Stimulated activated CD8-positive, alpha-beta memory T cell treated with anti-CD3 and anti-CD28 coated beads, Interleukin-4, amount 100 ng/mL, for 1 hour (primary cell): ENCODE data around the gene EBF4.
A peak's percentile ranks its signal among the peaks of the same experiment; 100 is the strongest.

Source experiments
- DNase-seq, 2 donors: peaks; one replicate each; pipeline ENCODE4 v3.0.0-alpha.2; 2020; ENCODE audit warnings: low read depth in 2 of 2, low spot score in 1 of 2

Gene EBF4

DNA sequence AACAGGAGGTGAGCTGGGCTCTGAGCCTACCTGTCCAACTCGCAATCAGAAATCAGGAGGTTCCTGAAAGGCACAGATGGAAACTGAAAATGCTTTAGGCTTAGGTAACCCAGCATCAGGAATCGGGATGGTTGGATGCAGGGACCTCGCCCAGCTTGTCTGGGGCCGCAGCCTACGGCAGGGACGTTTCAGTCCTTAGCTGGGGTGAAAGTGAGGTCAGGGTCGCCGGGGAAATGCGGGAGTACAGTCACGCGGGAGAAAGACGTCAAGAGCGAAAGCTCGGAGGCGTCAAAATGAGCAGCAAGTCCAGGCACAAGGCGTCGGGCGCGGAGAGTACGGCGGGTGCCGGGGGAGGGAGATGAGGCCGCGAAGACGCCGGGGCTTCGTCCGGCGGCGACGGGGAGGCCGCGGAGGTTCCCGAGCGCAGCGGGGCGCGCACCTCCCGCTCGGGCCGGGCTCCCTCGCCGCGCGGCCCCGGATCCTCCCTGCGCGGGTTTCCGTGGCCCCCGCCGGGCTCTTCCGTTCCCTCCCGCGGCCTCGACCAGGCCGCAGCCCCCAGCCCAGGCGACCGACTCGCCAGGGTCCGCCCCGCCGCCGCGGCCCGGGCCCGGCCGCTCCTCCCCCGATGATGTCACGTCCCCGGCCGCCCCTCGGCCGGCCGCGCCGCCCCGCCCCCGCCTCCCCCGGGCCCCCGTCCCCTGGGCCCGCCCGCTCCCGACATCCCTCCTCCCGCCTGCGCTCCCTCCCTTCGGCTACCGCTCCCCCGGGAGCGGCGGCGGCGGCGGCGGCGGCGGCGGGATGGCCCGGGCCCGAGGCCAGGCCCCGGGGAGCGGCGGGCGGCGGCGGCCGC, at the start of gene EBF4:
TSS of gene EBF4 (plus strand) at position 745 of the 850 bp plus-strand sequence. CDS start 866 bp downstream, outside the sequence.
- no peak for DNase-seq

DNA sequence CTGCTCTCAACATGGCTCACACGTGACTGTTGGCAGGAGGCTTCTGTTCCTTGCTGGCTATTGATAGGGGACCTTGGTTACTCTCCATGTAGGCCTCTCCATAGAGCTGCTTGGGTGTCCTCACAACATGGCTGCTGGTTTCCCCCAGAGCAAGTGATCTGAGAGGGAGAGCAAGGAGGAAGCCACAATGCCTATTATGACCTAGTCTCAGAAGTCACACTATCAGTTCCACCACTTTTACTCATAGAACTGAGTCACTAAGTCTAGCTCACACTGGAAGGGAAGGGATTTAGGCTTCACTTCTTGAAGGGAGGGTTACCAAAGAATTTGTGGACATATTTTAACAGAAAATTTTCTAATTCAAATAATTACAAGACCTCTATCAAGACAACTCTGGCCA, 48.9 kb upstream of the EBF4 start:
- no peak for DNase-seq

DNA sequence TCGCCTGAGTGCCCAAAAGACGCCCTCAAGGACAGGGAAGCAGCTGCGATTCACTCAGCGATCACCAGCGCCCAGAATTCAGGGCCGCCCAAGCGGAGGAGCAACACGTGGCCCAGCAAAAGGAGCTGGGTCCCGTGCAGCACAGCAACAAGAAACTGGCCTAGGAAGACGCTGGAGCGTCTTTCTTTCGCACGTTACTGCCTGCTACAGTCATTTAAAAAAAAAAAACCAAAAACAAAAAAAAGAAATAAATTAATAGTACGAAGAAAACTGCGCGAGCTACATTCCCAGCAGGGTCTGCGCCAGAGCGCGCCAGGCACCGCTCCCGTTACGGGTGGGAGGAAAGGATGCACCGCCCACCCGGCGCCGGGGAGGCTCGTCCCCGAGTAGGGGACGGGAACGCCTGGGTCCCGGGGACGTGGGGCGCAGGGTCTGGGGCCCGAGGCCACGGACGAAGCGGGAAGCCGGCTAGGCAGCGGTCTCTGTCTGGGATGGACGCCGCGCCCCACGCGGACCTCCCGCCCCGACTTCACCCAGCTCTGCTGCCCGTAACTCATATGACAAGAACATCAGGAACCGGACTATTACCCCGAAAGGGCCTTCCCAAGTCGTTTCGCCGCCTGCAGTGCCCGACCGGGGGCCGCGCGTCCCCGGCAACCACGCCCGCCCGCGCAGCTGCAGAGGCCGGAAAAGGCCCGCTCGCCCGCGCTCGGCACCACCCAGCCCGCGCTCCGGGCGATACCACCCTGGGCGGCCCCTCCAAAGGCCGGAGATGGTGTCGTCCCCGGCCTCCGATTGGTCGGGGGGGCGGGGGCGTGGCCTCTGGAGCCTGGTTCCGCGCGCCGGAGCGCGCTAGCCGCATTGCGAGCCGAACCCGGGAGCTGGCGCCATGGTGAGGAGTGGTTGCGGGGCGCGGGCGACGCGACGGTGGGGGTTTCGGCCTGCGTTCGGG, 40.5 kb upstream of the EBF4 start, which contains the start of gene NOP56:
TSS of gene NOP56 (plus strand) at position 861 of the 952 bp plus-strand sequence. CDS start at position 890, 29 bp downstream.
- peak; percentile 78 to 88 for DNase-seq

DNA sequence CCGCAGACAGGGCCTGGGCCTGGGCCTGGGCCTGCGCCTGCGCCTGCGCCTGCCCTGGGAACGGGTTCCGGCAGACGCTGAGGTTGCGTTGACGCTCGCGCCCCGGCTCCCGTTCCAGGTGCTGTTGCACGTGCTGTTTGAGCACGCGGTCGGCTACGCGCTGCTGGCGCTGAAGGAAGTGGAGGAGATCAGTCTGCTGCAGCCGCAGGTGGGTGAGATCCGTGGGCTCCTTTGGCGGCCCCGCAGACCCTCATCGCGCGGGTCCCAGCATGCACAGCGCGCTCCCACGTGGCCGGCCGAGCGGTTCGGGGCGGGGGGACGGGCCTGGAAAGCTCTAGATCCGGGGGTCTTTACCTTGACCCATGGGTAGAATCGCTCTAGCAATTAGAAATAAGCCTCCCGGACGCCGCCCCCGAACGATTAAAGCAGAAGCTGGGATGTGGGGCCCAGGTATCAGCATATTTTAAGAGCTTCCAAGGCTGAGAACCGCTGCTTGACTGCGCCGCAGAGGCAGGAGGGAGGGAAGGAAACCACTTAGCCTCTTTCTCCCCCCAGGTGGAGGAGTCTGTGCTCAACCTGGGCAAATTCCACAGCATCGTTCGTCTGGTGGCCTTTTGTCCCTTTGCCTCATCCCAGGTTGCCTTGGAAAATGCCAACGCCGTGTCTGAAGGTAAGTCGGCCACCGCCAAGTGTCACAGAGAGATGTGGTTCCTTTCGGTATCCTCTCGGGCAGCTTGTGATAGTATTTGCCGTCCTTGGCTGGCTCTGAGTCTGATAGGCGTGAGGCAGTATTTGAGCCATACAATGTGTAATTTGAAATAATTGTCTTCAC, 39.6 kb upstream of the EBF4 start:
- DNase-seq: peak in 1 of 2 donors; percentile 17

DNA sequence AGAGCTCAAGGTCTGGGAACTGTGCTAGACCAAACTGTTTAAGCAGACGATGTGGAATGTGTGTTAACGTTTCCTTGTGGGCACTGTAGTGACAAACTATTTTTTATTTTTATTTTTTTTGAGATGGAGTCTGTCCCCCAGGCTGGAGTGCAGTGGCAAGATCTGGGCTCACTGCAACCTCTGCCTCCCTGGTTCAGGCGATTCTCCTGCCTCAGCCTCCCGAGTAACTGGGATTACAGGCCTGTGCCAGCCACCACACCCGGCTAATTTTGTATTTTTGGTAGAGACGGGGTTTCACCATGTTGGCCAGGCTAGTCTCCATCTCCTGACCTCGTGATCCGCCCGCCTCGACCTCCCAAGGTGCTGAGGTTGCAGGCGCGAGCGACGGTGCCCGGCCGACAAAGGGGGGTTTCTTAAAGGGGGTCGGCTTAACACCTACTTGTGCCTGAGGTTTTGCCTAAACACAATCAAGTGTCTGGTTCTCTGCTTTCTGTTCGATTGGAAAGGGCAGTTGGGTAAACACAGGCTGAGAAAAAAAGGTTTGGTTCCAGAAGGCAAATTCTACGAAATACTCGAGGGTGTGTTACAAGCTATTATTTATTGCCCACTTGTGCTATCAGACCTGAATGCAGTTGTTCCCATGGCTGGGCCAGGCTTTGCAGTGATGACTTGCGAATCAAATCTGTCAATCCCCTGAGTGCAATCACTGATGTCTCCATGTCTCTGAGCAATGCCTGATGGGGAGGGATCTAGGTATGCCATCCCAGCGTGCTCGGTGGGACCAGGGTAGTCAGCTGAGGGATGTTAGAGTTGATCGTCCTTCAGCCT, 38.8 kb upstream of the EBF4 start:
- no peak for DNase-seq

DNA sequence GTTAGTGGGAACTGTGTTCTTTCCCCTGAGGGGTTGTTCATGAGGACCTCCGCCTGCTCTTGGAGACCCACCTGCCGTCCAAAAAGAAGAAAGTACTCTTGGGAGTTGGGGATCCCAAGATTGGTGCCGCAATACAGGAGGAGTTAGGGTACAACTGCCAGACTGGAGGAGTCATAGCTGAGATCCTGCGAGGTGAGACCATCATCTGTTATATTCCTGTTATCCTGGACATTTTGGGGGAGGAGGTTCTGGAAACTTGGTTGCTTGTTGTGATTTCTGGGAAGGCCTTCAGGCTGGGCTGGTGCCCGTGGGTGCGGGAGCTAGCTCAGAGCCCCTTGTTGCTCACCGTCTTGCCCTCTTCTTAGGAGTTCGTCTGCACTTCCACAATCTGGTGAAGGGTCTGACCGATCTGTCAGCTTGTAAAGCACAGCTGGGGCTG, 38.2 kb upstream of the EBF4 start:
- no peak for DNase-seq

DNA sequence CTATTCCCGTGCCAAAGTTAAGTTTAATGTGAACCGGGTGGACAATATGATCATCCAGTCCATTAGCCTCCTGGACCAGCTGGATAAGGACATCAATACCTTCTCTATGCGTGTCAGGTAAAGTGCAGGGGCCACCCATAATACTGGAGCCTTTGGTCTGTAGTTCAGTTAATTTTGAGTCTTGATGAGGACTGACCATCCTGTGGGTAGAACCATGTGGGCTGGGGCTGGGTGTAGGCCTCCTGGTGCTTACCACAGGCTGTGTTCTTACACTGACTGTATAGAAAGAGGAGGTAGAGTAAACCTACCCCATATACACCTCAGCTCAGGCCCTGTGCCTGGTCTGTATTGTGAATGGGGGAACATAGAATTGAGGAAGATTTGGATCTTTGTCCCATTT, 37.7 kb upstream of the EBF4 start:
- DNase-seq: no peak

- DNase-seq: no peak
Observed at GRCh38 chr20:2655331-2656116, 37.1 kb upstream of the EBF4 start.

DNA sequence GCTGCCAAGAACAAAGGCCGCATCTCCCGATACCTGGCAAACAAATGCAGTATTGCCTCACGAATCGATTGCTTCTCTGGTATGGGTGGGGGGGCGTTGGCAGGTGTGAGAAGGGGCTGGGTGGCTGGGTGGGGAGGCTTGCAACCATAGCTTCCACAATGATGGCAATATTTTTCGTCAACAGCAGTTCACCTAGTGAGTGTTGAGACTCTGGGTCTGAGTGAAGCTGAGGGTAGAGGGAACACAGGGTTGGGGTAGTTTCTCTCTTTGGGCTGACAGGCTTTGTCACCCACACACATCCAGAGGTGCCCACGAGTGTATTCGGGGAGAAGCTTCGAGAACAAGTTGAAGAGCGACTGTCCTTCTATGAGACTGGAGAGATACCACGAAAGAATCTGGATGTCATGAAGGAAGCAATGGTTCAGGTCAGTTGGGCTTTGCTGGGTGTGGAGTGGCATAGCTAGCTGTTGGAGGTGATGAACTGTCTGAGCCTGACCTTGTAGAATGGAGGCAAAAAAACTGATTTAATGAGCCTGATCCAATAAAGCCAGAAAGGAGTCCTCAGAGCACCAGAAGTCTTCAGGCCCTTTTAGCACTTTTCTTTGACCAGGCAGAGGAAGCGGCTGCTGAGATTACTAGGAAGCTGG, 36.0 kb upstream of the EBF4 start:
- DNase-seq: no peak

- no peak for DNase-seq
Observed at GRCh38 chr20:2657241-2657640, 35.3 kb upstream of the EBF4 start.

DNA sequence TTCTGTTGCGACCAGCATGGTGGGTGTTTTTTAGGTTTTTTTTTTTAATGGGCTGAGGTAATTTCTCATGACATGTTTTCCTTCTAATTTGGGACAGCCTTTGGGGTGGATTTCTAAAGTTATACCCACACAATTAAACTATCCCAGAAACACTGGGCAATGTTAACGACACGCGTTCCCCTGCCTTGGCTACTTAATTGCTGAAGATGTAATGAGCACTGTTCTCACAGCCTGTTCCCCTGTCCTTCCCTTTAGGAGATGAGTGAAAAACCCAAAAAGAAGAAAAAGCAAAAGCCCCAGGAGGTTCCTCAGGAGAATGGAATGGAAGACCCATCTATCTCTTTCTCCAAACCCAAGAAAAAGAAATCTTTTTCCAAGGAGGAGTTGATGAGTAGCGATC, 34.9 kb upstream of the EBF4 start:
- no peak for DNase-seq

DNA sequence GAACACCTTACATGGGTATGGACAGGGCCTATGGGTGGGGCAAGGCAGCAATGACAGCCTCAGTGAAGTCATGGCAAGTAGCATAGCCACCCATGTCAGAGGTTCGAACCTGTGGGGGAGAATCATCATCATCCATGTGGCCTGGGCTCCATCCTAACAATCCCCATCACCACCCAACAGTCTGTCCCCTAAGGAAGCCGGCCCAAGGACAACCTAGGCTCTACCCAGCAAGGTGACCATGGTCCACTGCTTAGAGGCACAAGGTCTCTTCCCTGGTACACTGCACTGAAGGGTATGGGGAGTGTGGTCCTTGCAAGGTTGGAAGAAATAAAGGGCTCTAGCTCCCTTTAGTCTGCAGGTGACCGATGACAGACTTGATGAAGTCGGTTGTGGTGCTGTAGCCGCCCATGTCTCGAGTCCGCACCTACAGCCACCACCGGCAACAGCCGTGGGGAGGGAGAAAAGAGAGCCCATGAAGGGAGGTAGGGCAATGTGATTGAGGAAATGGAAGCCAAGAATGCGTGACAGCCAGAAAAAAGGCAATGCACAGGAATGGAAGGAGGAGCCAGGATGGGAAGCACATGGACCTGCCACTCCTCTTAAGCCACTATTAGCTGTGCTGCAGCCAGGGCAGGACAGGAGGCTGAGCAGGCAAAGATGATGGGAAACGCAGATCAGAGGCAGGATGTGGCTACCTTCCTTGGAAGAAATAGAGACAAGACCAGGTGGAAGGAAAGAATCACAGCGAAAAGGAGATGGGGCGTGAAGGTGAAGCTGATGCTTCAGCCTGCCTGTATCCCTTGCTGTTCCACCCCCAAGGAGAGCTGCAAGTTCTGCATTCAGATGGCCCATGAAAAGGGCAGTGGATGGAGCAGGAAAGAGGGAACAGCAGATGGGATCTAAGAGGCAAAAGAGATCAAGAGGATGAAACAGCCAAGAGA, 33.9 kb upstream of the EBF4 start:
- DNase-seq: no peak

- DNase-seq: no peak
Observed at GRCh38 chr20:2659547-2659946, 33.0 kb upstream of the EBF4 start.

DNA sequence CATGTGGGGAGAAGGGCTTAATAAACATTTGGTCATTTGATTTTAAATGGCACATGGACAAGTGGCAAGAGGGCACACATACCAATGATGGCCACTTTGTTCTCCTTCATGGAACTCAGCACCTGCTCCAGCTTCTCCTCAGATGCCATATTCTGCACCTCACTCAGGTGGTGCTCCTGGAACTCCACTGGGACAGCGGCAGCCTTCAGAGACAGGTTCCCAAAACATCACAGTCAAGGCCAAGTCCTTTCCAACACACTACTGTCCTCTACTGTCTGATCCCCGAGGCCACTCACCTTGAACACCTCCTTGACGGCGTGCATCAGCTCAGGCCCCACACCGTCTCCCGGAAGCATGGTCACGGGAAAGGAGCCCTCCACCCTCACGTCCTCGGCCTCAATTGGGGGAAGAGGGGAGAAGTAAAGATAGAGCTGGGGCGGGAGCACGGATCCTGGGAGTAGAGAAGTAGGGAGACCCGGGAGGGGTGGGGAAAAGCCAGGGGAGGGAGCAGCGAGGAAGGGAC, 29.2 kb upstream of the EBF4 start:
- no peak for DNase-seq

DNA sequence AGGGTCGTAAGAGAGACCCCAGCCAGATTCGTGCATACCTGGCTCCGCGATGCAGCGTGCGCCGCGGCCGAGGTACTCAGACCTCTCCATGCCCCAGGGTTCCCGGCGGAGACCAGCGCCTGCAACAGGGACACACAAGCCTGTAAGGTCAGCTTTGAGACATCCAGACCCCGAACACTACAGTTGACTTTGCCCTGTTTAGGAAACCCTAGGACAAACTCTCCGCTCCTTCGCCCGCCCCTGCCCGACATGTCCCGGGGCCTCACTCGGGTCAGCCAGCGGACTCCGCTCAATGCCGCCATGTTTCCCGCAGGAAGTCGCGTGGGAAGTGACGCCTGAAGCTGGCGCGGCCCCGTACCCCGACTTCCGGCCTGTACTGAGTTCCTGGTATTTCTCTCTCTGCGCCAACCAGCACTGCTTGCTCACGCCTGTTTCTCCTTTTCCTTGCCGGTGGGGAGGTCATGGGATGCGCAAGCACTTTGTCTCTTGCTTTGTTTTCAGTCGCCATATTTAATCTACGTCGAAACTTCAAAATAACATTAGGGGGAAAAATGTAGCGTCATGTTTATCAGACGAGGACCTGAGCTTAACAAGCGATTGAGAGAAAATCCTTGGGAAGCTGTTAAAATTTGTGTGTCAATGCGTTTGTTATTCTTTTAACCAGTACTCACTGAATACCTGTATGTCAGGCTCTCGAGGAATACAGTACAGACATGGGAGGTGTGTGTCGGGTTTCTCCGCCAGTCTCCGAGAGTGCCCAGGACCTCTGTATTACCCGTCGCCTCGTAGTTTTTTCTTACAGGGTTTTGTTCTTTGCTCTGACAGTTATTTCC, 28.5 kb upstream of the EBF4 start, which contains the start of gene IDH3B:
TSS of gene IDH3B (minus strand) at position 330 of the 833 bp plus-strand sequence. CDS start at position 302, 28 bp downstream.
- DNase-seq: peak; percentile 78 to 83

DNA sequence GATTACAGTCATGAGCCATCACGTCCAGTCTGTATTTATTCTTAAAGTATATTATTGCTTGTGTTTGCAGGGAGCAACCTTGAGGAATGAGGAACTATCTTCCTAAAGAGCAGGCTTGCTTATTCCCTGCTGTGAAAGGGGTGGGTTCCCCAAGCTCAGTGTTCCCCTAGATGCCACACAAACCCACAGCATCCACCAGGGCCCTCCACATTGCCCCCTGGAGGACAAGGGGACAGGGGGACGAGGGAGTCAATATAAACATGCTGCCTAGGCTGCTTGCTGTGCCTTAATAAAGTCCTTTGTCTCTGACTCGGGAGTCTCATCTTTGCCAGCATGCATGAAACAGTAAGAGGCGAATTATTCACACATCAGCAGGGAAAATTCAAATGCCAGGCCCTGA, 20.6 kb upstream of the EBF4 start:
- DNase-seq: no peak
